HG03064 (cell line): ENCODE measurements around the gene PADI3.

Experiments
- ATAC-seq: cut with Tn5 transposase; IDR thresholded peaks from one replicate; pipeline ENCODE4 v1.9.1; 2021; ENCODE audit warnings: low read depth; ENCODE audit not compliant: unreplicated experiment

Gene PADI3

GRCh38 chr1:17270891-17271765 lies 22.2 kb downstream of the PADI3 start:
- ATAC-seq, result no peak

- no peak for ATAC-seq
Observed at GRCh38 chr1:17272066-17272465, 23.2 kb downstream of the PADI3 start.

GRCh38 chr1:17272646-17273045 lies 23.7 kb downstream of the PADI3 start:
- ATAC-seq, result no peak

- no peak for ATAC-seq
Observed at GRCh38 chr1:17273096-17273495, 24.2 kb downstream of the PADI3 start.

GRCh38 chr1:17274186-17275170 lies 25.6 kb downstream of the PADI3 start:
- ATAC-seq, result no peak

- no peak for ATAC-seq
Observed at GRCh38 chr1:17276568-17276967, 27.7 kb downstream of the PADI3 start.

- ATAC-seq, result no peak
Observed at GRCh38 chr1:17277511-17278159, 28.7 kb downstream of the PADI3 start.

- no peak for ATAC-seq
Observed at GRCh38 chr1:17278996-17279830, 30.3 kb downstream of the PADI3 start.

GRCh38 chr1:17280436-17280835 lies 31.5 kb downstream of the PADI3 start:
- ATAC-seq, result no peak

GRCh38 chr1:17280894-17281293 lies 32.0 kb downstream of the PADI3 start:
- no peak for ATAC-seq

- ATAC-seq, result no peak
Observed at GRCh38 chr1:17281775-17282181, 32.9 kb downstream of the PADI3 start.

- no peak for ATAC-seq
Observed at GRCh38 chr1:17282836-17283235, 33.9 kb downstream of the PADI3 start.

GRCh38 chr1:17286646-17287045 lies 37.7 kb downstream of the PADI3 start:
- no peak for ATAC-seq

- no peak for ATAC-seq
Observed at GRCh38 chr1:17287130-17287776, 38.4 kb downstream of the PADI3 start.

GRCh38 chr1:17289721-17290120 lies 40.8 kb downstream of the PADI3 start:
- ATAC-seq, result no peak

- no peak for ATAC-seq
Observed at GRCh38 chr1:17290553-17290952, 41.7 kb downstream of the PADI3 start.

GRCh38 chr1:17292299-17293160 lies 43.6 kb downstream of the PADI3 start:
- no peak for ATAC-seq

GRCh38 chr1:17293681-17294425 lies 45.0 kb downstream of the PADI3 start:
- ATAC-seq, result no peak
